Measurements from ENCODE around the gene XRCC4. TPM values are rescaled to one million over a fixed set of nuclear protein-coding genes. Genes with fewer than 3 reads are reported as not detected.

XRCC4 gene
- total and polyA plus RNA-seq, 7 experiments from 2014 or later = 2.9 to 12.2 (median 6.0) TPM

- Mint-ChIP-seq H3K27ac (peak overlapping the region in 6 of 9 donors; percentile 23 to 81 (median 41)), H3K9me3 (peaks cover 0 to 2% (median 0%) of the 10 kb centered on the region in 11 donors), H3K4me1 (peaks cover 12 to 28% (median 23%) of the 10 kb centered on the region in 7 donors), H3K36me3 (peaks cover 0 to 12% (median 2%) of the 10 kb centered on the region in 5 donors), H3K27me3 (no peaks in the 10 kb centered on the region), H3K4me3 (peak overlapping the region in 4 of 10 donors; percentile 5 to 78 (median 25))
- ATAC-seq (peak; percentile 75), DNase-seq (peak in 6 of 9 donors; percentile 2 to 49 (median 26))
- ChIA-PET CTCF (no interaction called here), POLR2A (no interaction called here)
- Histone ChIP-seq H3K36me3 (ENCODE audit: control insufficient read depth in 2 of 3, insufficient read depth in 3 of 3, low read length in 3 of 3) (no peaks in the 10 kb centered on the region), H3K4me1 (ENCODE audit: control insufficient read depth in 2 of 2, insufficient read depth in 2 of 2, low read length in 2 of 2) (peaks cover 0 to 3% of the 10 kb centered on the region in 2 donors), H3K27ac (ENCODE audit: low read depth, low read length) (no peak overlapping the region), H3K27me3 (ENCODE audit: control insufficient read depth in 2 of 2, insufficient read depth in 2 of 2, low read length in 2 of 2) (no peaks in the 10 kb centered on the region), H3K9me3 (ENCODE audit: control insufficient read depth in 2 of 3, low read length in 3 of 3) (no peaks in the 10 kb centered on the region), H3K4me3 (ENCODE audit: low read length) (no peak overlapping the region)
- intact Hi-C loops (cut with micrococcal nuclease) = loop anchor here in 1 of 2 donors (5.0 to 10.0 kb wide), 2 partner anchors 263 to 1066 kb away; partner anchors contain the start of genes RPS23, TMEM167A and XRCC4
Observed at GRCh38 chr5:83340511-83340918, 263.2 kb downstream of the XRCC4 start.

GRCh38 chr5:83341815-83342334, 264.5 kb downstream of the XRCC4 start:
- POLR2A ChIA-PET = no interaction called here
- H3K27me3 ChIP-seq (ENCODE audit: control insufficient read depth in 2 of 2, insufficient read depth in 2 of 2, low read length in 2 of 2) = no peaks in the 10 kb centered on the region
- CTCF ChIA-PET = no interaction called here
- H3K4me3 Mint-ChIP-seq = no peak overlapping the region
- intact Hi-C loops (cut with micrococcal nuclease) = loop anchor here in 1 of 2 donors (5.0 to 10.0 kb wide), 2 partner anchors 265 to 1067 kb away; partner anchors contain the start of genes RPS23, TMEM167A and XRCC4
- no peak overlapping the region for H3K27ac ChIP-seq (ENCODE audit: low read depth, low read length)
- H3K27me3 Mint-ChIP-seq = no peaks in the 10 kb centered on the region
- H3K4me1 ChIP-seq (ENCODE audit: control insufficient read depth in 2 of 2, insufficient read depth in 2 of 2, low read length in 2 of 2) = peaks cover 0 to 3% of the 10 kb centered on the region in 2 donors
- H3K9me3 Mint-ChIP-seq = peaks cover 0 to 12% (median 3%) of the 10 kb centered on the region in 11 donors
- peak overlapping the region in 1 of 9 donors; percentile 6 for H3K27ac Mint-ChIP-seq
- peaks cover 0 to 13% (median 4%) of the 10 kb centered on the region in 5 donors for H3K36me3 Mint-ChIP-seq
- ATAC-seq (no peak), DNase-seq (no peak)
- no peaks in the 10 kb centered on the region for H3K9me3 ChIP-seq (ENCODE audit: control insufficient read depth in 2 of 3, low read length in 3 of 3)
- H3K36me3 ChIP-seq (ENCODE audit: control insufficient read depth in 2 of 3, insufficient read depth in 3 of 3, low read length in 3 of 3) = no peaks in the 10 kb centered on the region
- H3K4me1 Mint-ChIP-seq = peaks cover 12 to 28% (median 23%) of the 10 kb centered on the region in 7 donors
- no peak overlapping the region for H3K4me3 ChIP-seq (ENCODE audit: low read length)

- Histone ChIP-seq H3K4me1 (ENCODE audit: control insufficient read depth in 2 of 2, insufficient read depth in 2 of 2, low read length in 2 of 2) (peaks cover 0 to 3% of the 10 kb centered on the region in 2 donors), H3K4me3 (ENCODE audit: low read length) (no peak overlapping the region), H3K27me3 (ENCODE audit: control insufficient read depth in 2 of 2, insufficient read depth in 2 of 2, low read length in 2 of 2) (no peaks in the 10 kb centered on the region), H3K27ac (ENCODE audit: low read depth, low read length) (no peak overlapping the region), H3K9me3 (ENCODE audit: control insufficient read depth in 2 of 3, low read length in 3 of 3) (peaks cover 0 to 4% (median 0%) of the 10 kb centered on the region in 3 experiments), H3K36me3 (ENCODE audit: control insufficient read depth in 2 of 3, insufficient read depth in 3 of 3, low read length in 3 of 3) (no peaks in the 10 kb centered on the region)
- Mint-ChIP-seq H3K36me3 (peaks cover 0 to 17% (median 9%) of the 10 kb centered on the region in 5 donors), H3K27ac (no peak overlapping the region), H3K9me3 (peaks cover 0 to 18% (median 7%) of the 10 kb centered on the region in 11 donors), H3K4me1 (peaks cover 12 to 28% (median 23%) of the 10 kb centered on the region in 7 donors), H3K27me3 (no peaks in the 10 kb centered on the region), H3K4me3 (no peak overlapping the region)
- ATAC-seq (no peak), DNase-seq (no peak)
- intact Hi-C loops (cut with micrococcal nuclease) = loop anchor here in 1 of 2 donors (5.0 to 10.0 kb wide), 2 partner anchors 265 to 1068 kb away; partner anchors contain the start of genes RPS23, TMEM167A and XRCC4
- CTCF ChIA-PET = no interaction called here
- POLR2A ChIA-PET = no interaction called here
Observed at GRCh38 chr5:83342465-83342864, 265.1 kb downstream of the XRCC4 start.

GRCh38 chr5:83343299-83343698, 266.0 kb downstream of the XRCC4 start:
- H3K9me3 Mint-ChIP-seq = peaks cover 0 to 26% (median 13%) of the 10 kb centered on the region in 11 donors
- intact Hi-C loops (cut with micrococcal nuclease) = loop anchor here in 1 of 2 donors (5.0 to 10.0 kb wide), 2 partner anchors 266 to 1068 kb away; partner anchors contain the start of genes RPS23, TMEM167A and XRCC4
- POLR2A ChIA-PET = no interaction called here
- peaks cover 12 to 28% (median 23%) of the 10 kb centered on the region in 7 donors for H3K4me1 Mint-ChIP-seq
- Histone ChIP-seq H3K4me3 (ENCODE audit: low read length) (no peak overlapping the region), H3K27me3 (ENCODE audit: control insufficient read depth in 2 of 2, insufficient read depth in 2 of 2, low read length in 2 of 2) (no peaks in the 10 kb centered on the region), H3K36me3 (ENCODE audit: control insufficient read depth in 2 of 3, insufficient read depth in 3 of 3, low read length in 3 of 3) (no peaks in the 10 kb centered on the region), H3K27ac (ENCODE audit: low read depth, low read length) (no peak overlapping the region), H3K9me3 (ENCODE audit: control insufficient read depth in 2 of 3, low read length in 3 of 3) (peaks cover 0 to 12% (median 0%) of the 10 kb centered on the region in 3 experiments), H3K4me1 (ENCODE audit: control insufficient read depth in 2 of 2, insufficient read depth in 2 of 2, low read length in 2 of 2) (peaks cover 0 to 3% of the 10 kb centered on the region in 2 donors)
- H3K36me3 Mint-ChIP-seq = peaks cover 0 to 21% (median 14%) of the 10 kb centered on the region in 5 donors
- no peaks in the 10 kb centered on the region for H3K27me3 Mint-ChIP-seq
- ATAC-seq (no peak), DNase-seq (no peak)
- H3K4me3 Mint-ChIP-seq = no peak overlapping the region
- H3K27ac Mint-ChIP-seq = peak overlapping the region in 1 of 9 donors; percentile 8
- CTCF ChIA-PET = no interaction called here

GRCh38 chr5:83345423-83345822, 268.1 kb downstream of the XRCC4 start:
- peaks cover 5 to 33% (median 23%) of the 10 kb centered on the region in 5 donors for H3K36me3 Mint-ChIP-seq
- no peak overlapping the region for H3K4me3 ChIP-seq (ENCODE audit: low read length)
- intact Hi-C loops (cut with micrococcal nuclease) = loop anchor here in 1 of 2 donors (10.0 kb wide), 1 partner anchor 1071 kb away; the partner anchor contains the start of gene RPS23
- peaks cover 0 to 15% (median 0%) of the 10 kb centered on the region in 3 experiments for H3K9me3 ChIP-seq (ENCODE audit: control insufficient read depth in 2 of 3, low read length in 3 of 3)
- no peak overlapping the region for H3K4me3 Mint-ChIP-seq
- peaks cover 0 to 47% (median 26%) of the 10 kb centered on the region in 11 donors for H3K9me3 Mint-ChIP-seq
- peaks cover 0 to 3% of the 10 kb centered on the region in 2 donors for H3K4me1 ChIP-seq (ENCODE audit: control insufficient read depth in 2 of 2, insufficient read depth in 2 of 2, low read length in 2 of 2)
- no peaks in the 10 kb centered on the region for H3K27me3 ChIP-seq (ENCODE audit: control insufficient read depth in 2 of 2, insufficient read depth in 2 of 2, low read length in 2 of 2)
- no peak overlapping the region for H3K27ac ChIP-seq (ENCODE audit: low read depth, low read length)
- no peak overlapping the region for H3K27ac Mint-ChIP-seq
- H3K36me3 ChIP-seq (ENCODE audit: control insufficient read depth in 2 of 3, insufficient read depth in 3 of 3, low read length in 3 of 3) = no peaks in the 10 kb centered on the region
- no peaks in the 10 kb centered on the region for H3K27me3 Mint-ChIP-seq
- peaks cover 4 to 18% (median 9%) of the 10 kb centered on the region in 7 donors for H3K4me1 Mint-ChIP-seq
- POLR2A ChIA-PET = no interaction called here
- ATAC-seq = no peak
- no peak for DNase-seq
- CTCF ChIA-PET = no interaction called here

- peaks cover 4 to 54% (median 27%) of the 10 kb centered on the region in 11 donors for H3K9me3 Mint-ChIP-seq
- no peaks in the 10 kb centered on the region for H3K4me1 ChIP-seq (ENCODE audit: control insufficient read depth in 2 of 2, insufficient read depth in 2 of 2, low read length in 2 of 2)
- H3K27ac ChIP-seq (ENCODE audit: low read depth, low read length) = no peak overlapping the region
- no peak overlapping the region for H3K4me3 ChIP-seq (ENCODE audit: low read length)
- H3K27ac Mint-ChIP-seq = no peak overlapping the region
- intact Hi-C loops (cut with micrococcal nuclease) = loop anchor here in 1 of 2 donors (10.0 kb wide), 1 partner anchor 1074 kb away; the partner anchor contains the start of gene RPS23
- no peak overlapping the region for H3K4me3 Mint-ChIP-seq
- ChIA-PET POLR2A (no interaction called here), CTCF (no interaction called here)
- ATAC-seq (no peak), DNase-seq (no peak)
- no peaks in the 10 kb centered on the region for H3K27me3 ChIP-seq (ENCODE audit: control insufficient read depth in 2 of 2, insufficient read depth in 2 of 2, low read length in 2 of 2)
- H3K36me3 ChIP-seq (ENCODE audit: control insufficient read depth in 2 of 3, insufficient read depth in 3 of 3, low read length in 3 of 3) = no peaks in the 10 kb centered on the region
- H3K36me3 Mint-ChIP-seq = peaks cover 5 to 36% (median 30%) of the 10 kb centered on the region in 5 donors
- peaks cover 0 to 15% (median 0%) of the 10 kb centered on the region in 3 experiments for H3K9me3 ChIP-seq (ENCODE audit: control insufficient read depth in 2 of 3, low read length in 3 of 3)
- no peaks in the 10 kb centered on the region for H3K27me3 Mint-ChIP-seq
- peaks cover 0 to 4% (median 0%) of the 10 kb centered on the region in 7 donors for H3K4me1 Mint-ChIP-seq
Observed at GRCh38 chr5:83348281-83348780, 271.0 kb downstream of the XRCC4 start.
